HG03558 (cell line): Measurements from ENCODE around the gene IGSF9.
A peak's percentile ranks its signal among the peaks of the same experiment; 100 is the strongest.

Source experiments
- ATAC-seq: cut with Tn5 transposase; IDR thresholded peaks from one replicate; pipeline ENCODE4 v1.9.1; 2021; ENCODE audit warnings: moderate number of reproducible peaks; ENCODE audit not compliant: unreplicated experiment; ENCODE audit errors: extremely low read depth

IGSF9 gene

DNA sequence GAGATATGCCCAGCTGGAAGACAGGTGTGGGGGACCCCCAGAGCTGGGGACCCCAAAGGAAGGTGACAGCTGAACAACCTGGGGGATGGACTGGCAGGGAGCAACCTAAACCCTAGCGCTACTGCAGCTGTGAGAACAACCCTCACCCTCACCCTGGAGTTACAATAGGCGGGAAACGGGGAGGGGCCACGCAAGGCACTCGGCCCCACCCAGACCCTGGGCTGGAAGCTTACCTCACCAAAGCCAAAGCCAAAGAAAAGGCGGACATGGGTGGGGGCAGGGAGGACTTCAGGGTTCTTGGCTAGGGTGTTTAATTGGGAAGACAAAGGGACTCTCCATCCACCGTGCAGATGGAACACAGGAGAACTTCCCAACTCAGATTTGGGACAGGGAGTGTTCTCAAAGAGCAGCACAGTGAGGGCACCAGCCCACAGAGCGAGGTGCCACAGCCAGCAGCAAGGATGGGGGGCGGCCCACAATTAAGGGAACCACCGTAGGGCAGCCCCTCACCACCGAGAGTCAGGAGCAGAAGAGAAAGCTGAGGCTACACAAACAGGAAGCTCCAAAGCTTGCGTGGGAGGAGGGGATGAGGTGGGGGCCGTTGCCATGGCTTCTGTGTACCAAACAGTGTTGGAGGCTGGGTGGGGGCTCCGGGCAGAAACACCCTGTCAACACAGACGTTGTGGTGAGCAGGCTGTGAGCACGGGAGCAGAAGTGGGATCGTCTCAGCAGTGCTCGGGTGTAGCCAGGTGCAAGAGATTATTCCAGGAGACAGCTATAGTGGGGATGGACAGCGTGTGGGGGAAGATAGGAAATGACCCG is 22.0 kb downstream of the IGSF9 start:
- ATAC-seq = peak; percentile 20

DNA sequence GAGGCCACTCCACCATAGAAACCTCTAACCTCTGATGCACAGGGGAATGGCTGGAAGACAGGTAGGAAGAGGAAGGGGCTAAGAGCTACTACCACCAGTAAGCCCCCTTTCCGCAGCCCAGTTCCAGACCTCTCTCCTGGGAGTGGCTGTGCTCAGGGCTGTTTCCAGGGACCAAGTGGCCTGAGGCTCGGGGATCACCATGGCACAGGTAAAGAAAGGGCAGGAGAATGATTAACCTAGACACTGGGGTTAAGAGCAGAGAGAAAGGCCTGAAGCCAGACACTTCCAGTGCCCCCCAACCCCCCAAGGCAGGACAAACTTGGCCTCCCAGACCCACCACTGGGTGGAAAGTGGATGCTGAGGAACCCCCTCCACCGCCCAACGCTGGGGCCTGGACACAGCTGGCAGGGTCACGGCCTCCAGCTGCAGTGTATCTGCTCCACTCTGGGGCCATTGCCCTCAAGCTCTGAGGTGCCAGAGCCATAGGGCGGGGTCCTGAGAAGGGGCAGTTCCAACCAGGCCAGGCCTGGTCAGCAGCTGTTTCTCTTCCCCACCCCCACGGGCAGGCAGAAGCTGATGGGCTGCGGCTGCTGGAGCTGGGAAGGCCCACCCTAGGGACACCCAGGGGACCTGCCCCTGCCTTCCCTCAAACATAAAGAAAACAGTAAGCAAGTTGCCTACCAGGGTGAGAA is 22.8 kb downstream of the IGSF9 start:
- ATAC-seq = no peak

DNA sequence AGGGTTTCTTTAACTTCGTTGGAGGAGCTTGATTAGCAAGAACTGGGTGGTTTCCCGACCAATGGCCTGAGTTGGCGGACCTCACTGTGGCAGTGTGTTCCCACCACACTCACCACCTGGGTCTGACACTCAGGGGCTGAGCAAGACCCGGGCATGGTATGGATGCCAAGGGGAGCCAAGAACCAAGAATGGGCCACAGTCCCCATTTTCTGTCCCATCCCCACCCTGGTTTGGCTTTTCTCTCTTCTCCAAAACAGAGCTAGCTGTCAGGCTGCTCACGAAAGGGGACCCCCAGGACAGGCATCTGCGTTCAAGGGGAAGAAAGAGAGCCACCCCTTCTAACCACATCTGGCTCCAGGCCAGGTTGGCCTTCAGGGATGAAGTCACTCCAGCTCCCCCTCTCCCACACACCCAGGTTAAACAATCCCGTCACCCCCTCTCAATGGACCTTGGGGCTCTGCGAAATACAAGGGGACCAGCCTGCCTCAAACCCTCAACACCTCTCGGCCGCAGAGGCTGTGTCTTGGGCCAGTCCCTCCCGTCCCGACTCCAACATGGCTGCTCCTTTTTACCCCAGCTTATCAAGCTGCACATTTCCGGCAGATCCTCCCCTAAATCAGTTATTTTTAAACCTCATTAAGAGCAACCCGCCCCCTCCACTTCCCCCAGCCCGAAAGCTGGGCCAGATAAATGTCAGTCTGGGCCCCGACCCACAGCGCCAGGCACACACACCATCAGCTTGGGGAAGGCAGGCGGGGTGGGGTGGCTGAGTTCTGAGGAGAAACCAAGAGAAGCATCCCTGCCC is 23.5 kb downstream of the IGSF9 start:
- no peak for ATAC-seq

DNA sequence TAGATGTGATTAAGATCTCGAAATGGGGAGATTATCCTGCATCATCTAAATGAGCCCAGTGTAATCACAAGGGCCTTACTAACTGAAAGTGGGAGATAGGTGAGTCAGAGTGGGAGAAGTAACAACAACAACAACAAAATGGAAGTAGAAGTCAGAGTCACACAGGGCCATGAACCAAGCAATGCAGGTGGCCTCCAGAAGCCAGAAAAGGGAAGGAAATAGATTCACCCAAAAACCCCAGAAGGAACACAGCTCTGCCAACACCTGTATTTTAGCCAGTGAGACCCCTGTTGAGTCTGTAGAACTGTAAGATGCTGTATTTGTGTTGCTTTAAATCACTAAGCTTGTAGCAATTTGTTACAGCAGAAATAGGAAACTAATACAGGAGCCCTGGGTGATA is 24.2 kb downstream of the IGSF9 start:
- peak; percentile 23 for ATAC-seq

DNA sequence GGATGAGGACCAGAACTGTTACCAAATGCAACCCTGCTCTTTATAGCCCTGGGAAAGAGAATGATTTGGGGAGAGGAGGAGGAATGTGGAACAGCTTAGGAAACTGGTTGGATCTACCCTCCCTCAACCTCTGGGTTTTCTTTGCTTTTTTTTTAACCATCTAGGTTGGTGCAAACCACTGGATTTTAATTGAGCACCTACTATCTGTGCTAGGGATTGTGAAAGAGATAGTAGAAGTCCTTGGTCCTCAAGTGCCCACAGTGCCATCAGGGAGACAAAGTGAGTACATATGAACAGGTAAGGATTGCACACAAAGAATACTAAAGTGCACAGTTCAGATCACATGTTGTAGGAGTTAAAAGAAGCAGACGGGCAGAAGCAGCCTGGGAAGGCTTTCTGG is 24.8 kb downstream of the IGSF9 start:
- ATAC-seq = no peak

DNA sequence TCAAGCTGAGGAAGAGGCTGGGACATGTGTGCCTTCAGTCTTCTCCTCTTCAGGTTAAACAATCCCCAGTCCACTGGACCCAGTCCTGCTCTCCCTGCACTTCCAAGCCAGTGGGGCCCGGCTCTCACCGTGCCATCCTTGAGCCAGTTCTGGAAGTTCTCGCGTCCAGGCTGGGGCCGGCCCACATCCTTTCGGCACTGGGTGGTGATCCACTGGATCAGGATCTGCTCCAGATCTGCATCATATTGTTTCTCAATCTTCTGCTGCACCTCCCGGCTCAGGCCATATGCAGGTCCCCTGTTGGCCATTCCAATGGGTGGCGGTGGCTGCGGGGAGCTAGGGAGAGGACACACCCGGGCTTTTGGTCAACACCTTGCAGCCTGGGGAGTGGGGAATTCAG is 25.2 kb downstream of the IGSF9 start:
- no peak for ATAC-seq

DNA sequence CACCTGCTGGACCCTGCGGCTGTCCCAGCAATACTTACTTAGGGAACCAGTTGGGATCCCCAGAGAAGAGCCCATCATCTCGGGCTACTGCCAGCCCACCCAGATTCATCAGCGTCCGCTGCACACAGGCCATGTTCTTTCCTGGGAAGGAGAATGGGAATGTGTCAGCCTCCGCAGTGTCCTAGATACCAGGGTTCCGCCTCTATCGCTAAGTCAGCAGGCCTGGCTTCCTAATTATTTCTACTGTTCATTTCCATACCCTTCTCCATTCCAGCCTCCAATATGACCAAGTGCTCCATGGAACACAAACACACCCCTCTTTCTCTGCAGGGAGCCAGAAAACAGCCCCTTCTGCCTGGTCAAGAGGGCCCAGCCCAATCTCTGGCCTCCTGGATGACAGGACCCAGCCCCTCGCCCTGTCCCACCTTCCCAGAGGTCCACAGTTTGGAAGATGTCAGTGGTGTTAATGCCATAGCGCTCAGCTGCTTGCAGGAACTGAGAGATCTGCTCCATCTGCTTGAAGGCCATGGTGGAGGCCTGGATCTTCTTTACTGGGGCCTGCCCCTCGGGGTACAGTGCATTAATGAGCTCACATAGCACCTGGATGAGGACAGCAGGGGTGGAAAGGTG is 26.1 kb downstream of the IGSF9 start:
- no peak for ATAC-seq

DNA sequence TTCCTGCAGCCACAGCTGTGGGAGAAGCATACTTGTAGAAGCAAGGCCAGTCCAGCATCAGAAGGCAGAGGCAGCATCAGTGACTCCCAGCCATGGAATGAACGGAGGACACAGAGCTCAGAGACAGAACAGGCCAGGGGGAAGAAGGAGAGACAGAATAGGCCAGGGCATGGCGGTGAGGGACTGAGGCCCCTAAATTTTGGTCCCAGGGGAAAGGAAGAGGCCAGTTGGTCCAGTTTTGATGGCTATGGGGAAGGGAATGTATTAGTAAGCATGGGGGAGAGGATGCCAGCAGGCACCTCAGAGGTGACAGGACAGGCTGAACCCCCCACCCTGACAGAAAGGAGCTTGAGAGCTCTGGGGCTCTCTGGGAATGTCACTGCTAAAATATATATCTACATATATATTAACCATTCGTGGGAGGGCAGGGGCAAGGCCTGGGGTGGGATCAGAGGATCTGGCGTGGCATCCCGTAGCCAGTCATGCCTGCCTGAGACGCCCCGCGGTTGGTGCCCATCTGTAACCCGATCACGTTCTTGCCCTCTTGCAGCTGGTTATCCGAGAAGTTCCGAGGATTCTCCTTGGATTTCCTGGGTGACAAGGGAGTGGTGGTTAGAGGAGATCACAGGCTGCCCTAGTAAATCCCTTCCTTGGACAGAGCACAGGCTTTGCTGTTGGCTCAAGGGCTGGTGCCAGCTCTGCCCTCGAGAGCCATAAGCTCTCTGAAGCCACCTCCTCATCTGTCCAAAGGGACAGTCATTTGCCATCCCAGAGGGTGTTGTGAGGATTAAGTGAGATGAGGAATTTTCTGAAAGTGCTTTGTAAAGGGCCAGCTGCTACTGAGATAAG is 26.8 kb downstream of the IGSF9 start:
- no peak for ATAC-seq

DNA sequence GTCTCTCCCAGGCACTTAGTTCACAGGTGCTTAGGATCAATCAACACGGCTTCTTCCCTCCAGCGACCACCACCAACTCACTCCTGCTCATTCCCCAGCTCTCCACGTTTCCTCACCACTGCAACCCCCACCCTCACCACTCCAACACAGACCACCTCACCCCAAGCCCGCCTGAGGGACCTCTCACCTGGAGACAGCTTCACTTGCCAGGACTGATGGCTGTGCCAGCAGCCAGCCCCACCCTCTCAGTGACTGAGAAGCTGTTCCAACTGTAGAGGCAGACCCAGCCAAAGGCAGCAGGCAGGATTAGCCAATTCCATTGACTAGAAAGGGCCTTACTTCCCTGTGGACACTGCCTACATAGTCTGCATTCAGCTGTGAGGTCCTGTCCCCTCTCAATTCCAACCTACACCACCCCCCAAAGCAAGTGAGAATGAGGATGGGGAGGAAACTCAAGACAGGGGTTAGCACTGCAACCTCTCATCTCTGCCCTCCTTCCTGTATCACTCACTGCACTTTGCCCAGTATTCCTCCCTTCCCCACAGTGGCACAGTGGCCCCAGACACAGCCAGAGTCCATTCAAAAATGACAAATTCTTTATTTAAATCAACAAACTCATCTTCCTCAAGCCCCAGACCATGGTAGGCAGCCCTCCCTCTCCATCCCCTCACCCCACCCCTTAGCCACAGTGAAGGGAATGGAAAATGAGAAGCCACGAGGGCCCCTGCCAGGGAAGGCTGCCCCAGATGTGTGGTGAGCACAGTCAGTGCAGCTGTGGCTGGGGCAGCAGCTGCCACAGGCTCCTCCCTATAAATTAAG is 27.7 kb downstream of the IGSF9 start:
- ATAC-seq = no peak

DNA sequence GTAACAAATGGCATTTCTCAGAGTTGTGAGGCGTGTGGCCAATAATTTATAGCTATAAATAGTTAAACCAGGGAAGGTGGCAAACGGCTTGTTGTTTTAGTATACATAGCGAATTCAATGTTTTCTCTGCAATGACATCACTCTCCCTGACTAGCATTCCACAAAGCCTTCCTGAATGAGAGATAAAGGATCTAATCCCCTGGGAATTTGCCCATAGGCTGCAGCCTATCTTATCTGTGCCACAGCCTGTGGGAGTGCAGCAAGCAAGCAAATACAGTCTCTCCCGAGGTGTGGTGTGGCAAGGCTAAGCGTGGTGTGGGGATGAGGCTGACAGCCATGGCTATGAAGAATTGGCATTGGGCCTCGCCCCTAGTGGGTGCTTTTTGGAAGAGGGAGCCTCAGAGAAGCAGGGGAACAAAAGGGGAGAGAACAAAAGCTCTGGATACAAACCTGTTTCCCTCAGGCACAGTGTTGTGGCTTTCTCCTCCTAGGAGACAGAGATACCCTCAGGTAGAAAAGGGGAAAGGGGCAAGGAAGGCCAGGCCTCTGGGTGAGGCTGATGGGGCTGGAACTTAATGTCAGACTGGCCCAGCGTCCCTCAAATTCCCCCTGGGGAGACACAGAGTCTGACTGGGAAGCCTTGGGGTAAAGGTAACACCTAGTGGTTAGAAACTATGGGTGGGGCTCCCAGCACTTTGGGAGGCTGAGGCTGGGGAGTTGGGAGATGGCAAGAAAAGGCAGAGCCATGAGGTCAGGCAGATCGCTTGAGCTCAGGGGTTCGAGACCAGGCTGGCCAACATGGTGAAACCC is 29.0 kb downstream of the IGSF9 start:
- ATAC-seq = no peak

DNA sequence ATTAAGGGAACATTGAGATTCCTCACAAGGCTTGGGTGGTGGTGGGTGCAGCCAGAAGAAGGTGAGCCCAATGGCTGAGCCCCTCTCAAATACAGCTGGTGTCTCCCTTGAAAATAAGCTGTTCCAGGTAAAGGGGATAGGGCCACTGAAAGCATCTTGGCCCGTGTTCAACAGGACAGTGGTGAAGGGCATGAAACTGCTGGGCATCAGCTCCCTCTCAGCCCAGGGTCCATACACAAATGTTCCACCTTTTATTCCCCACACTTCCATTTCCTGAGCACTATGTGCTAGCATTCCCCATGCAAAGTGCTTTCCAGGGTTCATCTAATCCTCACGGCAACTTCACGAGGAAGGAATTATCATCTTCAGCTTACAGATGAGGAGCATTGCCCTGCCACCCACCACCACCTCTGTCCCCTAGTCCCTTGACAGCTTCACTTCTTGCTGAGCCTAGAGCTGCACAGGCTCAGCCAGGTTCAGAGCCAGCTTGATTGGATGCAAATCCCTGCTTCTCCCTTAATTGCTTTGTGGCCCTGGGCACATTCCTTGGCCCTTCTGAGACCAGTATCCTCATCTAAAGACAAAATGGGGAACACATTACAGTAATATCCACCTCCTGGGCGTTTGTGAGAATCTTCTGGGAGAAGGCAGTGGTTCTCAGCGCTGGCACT is 29.7 kb downstream of the IGSF9 start:
- no peak for ATAC-seq

DNA sequence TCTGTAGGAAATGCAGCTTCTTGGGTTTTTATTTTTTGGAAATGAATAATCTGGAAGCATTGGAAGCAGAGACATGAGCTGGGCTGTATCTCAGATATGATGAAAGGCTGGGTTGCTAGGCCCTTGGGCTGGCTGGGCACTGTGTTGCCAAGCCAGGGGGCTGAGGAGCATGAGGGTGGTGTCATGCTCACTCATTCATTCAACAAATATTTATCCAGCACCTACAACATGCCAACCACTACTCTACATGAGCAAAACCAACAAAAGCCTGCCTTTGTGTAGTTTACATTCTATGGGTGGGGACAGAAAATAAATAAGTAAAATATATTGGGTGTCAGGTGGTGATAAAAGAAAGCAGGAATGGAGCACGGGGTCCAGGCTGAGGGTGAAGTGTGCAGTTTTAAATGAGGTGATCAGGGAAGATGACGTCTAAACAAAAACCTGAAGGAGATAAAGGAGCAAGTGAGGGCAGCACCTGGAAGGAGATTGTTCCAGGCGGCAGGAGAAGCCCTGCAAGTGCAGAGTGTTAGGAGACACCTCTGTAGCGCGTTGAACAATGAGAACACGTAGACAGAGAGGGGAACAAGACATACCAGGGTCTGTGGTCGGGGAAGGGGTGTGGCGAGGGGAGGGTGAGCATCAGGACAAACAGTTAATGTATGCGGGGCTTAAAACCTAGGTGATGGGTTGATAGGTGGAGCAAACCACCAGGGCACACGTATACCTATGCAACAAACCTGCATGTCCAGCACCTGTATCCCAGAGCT is 31.0 kb downstream of the IGSF9 start:
- ATAC-seq = no peak

DNA sequence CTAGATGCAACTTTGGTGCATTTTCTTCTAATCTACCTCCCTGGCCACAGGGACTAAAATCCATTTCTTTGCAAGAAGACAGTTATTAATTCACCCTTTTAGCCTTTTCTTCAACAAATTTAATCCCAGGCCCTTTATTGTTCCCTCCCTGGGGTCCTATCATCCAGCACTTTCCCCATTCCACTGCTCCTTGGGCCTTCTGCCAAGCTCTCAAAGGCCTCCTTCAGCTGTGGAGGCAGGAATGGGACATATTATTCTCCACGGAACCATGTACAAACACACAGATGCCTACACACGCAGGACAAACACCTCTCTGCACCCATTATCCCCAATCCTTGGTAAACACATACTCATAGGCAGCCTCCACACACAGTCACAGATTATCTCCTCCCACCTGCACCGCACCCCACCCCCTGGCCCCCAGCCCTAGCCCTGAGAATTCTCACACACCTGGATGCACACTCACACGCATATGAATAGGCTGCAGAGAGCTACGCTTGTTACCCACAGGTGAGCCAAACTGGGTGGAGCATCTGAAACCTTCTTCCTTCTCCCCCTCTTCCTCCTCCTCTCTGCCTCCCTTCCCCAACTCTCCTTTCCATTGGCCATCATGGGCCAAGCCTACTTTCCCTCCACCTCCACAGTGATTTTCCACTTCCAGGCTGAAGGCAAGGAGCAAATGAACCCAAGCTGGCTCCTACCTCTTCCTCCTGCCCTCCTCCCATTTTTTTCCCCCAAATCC is 31.8 kb downstream of the IGSF9 start:
- no peak for ATAC-seq

DNA sequence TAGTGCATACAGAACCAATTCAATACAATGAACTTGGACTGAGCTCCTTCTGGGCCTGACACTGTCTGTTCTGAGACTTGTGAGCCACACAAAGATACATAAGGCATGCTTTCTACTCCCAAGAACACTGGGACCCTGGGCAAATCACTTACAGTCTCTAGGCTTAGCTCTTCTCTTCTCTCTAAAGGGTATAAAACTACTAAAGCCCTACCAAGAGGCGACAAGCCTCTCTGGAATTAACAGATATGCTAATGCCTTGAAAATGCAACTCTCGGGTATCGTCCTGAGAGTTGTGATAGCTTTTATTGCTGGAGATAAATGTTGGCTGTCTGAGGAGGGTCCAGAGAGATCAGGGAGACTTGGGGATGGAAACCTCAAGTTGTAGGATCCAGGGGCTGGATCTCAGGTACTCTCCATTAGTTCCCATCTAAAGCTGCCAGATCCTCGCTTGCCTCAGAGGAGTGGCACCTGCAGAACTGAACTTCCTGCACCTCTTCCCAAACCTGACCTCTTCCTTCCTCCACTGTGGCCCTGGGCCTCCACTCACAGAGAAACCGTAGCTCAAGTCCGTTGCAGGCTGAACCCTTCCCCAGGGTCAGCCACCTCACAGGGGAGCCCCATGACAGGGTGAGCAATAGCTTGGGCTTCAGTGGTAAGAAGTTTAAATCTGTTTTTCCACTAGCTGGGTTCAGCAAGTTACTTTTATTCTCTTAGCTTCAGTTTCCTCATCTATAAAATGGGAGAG is 33.9 kb downstream of the IGSF9 start:
- ATAC-seq = no peak
